ENCODE measurements around the gene TUBGCP6. TPM values are rescaled to one million over a fixed set of nuclear protein-coding genes. Genes with fewer than 3 reads are reported as not detected.

Gene TUBGCP6
- total RNA-seq, 1 donor from 2014 or later = 26.3 TPM

DNA sequence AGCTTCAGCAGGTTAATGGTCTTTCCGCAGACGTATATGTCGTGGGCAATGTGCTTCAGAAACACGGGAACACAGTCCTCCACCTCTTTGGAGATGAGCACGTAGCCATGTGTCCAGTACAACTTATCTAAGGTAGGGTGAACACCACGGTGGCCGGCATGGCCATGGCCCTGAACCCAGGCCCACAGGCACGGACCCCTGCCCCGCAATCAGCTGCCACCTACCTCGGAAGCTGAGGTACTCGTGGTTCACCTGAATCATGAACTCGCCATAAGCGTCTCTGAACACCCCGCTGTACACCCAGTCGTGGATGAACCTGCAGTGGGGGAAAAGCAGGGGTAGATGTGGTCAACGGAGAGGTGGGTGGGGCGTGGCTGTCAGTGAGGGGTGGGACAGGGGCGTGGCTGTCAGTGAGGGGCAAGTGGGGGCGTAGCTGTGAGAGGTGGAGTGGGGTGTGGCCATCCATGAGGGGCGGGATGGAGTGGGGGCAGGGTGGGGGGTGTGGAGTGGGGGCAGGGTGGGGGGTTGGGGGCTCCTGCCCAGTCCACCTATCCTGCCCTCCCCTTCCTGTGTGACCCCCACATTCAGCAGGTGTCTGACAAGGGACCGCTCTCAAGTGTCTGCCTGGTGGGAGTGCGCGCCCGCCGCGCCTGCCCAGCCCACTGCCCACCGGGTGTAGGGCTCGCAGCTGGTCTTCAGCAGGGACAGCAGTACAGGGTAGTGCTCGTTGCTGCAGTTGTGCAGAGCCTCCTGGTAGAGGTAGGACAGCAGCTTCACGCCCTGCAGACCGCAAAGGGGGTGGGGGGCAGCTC is 18.6 kb downstream of the TUBGCP6 start:
- Mint-ChIP-seq H3K36me3 (ENCODE audit: low read depth, unreplicated experiment) (peaks cover 20% of the 10 kb centered on the region), H3K27me3 (ENCODE audit: low read depth, unreplicated experiment) (no peaks in the 10 kb centered on the region), H3K4me3 (ENCODE audit: unreplicated experiment) (no peak overlapping the region), H3K9me3 (ENCODE audit: unreplicated experiment) (no peaks in the 10 kb centered on the region), H3K4me1 (ENCODE audit: low read depth, unreplicated experiment) (peaks cover 2% of the 10 kb centered on the region), H3K27ac (ENCODE audit: unreplicated experiment) (no peak overlapping the region)
- Histone ChIP-seq H3K79me2 (ENCODE audit: insufficient read depth, low read length) (no peaks in the 10 kb centered on the region), H3K9me3 (ENCODE audit: insufficient read depth, low read depth, low read length) (no peaks in the 10 kb centered on the region), H3K4me2 (ENCODE audit: low read length) (no peak overlapping the region), H3K27ac (ENCODE audit: low read depth, low read length) (no peak overlapping the region), H3K4me3 (ENCODE audit: insufficient read depth, low read depth, low read length) (no peak overlapping the region), H4K20me1 (ENCODE audit: insufficient read depth, low read length) (peaks cover 36% of the 10 kb centered on the region), H3K36me3 (ENCODE audit: insufficient read depth, low read length) (peaks cover 7% of the 10 kb centered on the region), H3K9ac (ENCODE audit: low read length) (no peak overlapping the region), H2AFZ (ENCODE audit: low read depth, low read length) (no peak overlapping the region), H3K27me3 (ENCODE audit: insufficient read depth, low read length) (no peaks in the 10 kb centered on the region), H3K4me1 (ENCODE audit: insufficient read depth, low read length) (no peaks in the 10 kb centered on the region)
- FAIRE-seq = no peak
- TF ChIP-seq, protein P1, sequence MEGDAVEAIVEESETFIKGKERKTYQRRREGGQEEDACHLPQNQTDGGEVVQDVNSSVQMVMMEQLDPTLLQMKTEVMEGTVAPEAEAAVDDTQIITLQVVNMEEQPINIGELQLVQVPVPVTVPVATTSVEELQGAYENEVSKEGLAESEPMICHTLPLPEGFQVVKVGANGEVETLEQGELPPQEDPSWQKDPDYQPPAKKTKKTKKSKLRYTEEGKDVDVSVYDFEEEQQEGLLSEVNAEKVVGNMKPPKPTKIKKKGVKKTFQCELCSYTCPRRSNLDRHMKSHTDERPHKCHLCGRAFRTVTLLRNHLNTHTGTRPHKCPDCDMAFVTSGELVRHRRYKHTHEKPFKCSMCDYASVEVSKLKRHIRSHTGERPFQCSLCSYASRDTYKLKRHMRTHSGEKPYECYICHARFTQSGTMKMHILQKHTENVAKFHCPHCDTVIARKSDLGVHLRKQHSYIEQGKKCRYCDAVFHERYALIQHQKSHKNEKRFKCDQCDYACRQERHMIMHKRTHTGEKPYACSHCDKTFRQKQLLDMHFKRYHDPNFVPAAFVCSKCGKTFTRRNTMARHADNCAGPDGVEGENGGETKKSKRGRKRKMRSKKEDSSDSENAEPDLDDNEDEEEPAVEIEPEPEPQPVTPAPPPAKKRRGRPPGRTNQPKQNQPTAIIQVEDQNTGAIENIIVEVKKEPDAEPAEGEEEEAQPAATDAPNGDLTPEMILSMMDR (IDR thresholded peaks at IDR 0.05; ENCODE audit: insufficient read depth, low read depth, low read length) = no peak
- TF ChIP-seq EZH2 (IDR thresholded peaks at IDR 0.05; ENCODE audit: insufficient read depth, low read length) = no peak
- DNase-seq (ENCODE audit: low read depth) = no peak

- H3K4me2 ChIP-seq (ENCODE audit: low read length) = no peak overlapping the region
- TF ChIP-seq, protein P1 (IDR thresholded peaks at IDR 0.05; ENCODE audit: insufficient read depth, low read depth, low read length) = no peak
- no peak for TF ChIP-seq EZH2 (IDR thresholded peaks at IDR 0.05; ENCODE audit: insufficient read depth, low read length)
- H3K9me3 Mint-ChIP-seq (ENCODE audit: unreplicated experiment) = no peaks in the 10 kb centered on the region
- no peak overlapping the region for H3K4me3 Mint-ChIP-seq (ENCODE audit: unreplicated experiment)
- H3K27ac Mint-ChIP-seq (ENCODE audit: unreplicated experiment) = no peak overlapping the region
- DNase-seq (ENCODE audit: low read depth) (no peak), FAIRE-seq (no peak)
- no peak overlapping the region for H3K4me3 ChIP-seq (ENCODE audit: insufficient read depth, low read depth, low read length)
- no peak overlapping the region for H3K9ac ChIP-seq (ENCODE audit: low read length)
- no peaks in the 10 kb centered on the region for H3K4me1 ChIP-seq (ENCODE audit: insufficient read depth, low read length)
- H3K27ac ChIP-seq (ENCODE audit: low read depth, low read length) = no peak overlapping the region
- H3K79me2 ChIP-seq (ENCODE audit: insufficient read depth, low read length) = no peaks in the 10 kb centered on the region
- H4K20me1 ChIP-seq (ENCODE audit: insufficient read depth, low read length) = peaks cover 43% of the 10 kb centered on the region
- H3K27me3 ChIP-seq (ENCODE audit: insufficient read depth, low read length) = no peaks in the 10 kb centered on the region
- no peaks in the 10 kb centered on the region for H3K27me3 Mint-ChIP-seq (ENCODE audit: low read depth, unreplicated experiment)
- peaks cover 20% of the 10 kb centered on the region for H3K36me3 Mint-ChIP-seq (ENCODE audit: low read depth, unreplicated experiment)
- H3K9me3 ChIP-seq (ENCODE audit: insufficient read depth, low read depth, low read length) = no peaks in the 10 kb centered on the region
- H3K36me3 ChIP-seq (ENCODE audit: insufficient read depth, low read length) = peaks cover 7% of the 10 kb centered on the region
- peaks cover 2% of the 10 kb centered on the region for H3K4me1 Mint-ChIP-seq (ENCODE audit: low read depth, unreplicated experiment)
- H2AFZ ChIP-seq (ENCODE audit: low read depth, low read length) = no peak overlapping the region
Measured at GRCh38 chr22:50225200-50225969, 19.4 kb downstream of the TUBGCP6 start.
